Osteocyte (in vitro differentiated cells): ENCODE data around the gene VASH2. TPM values are rescaled to one million over a fixed set of nuclear protein-coding genes. Genes with fewer than 3 reads are reported as not detected.
"Not testable (repeated sequence)": the region's sequence is repeated elsewhere in the genome, so short reads cannot be mapped to it uniquely, and the experiment has no call there.

Source experiments
- DNase-seq: peaks from one replicate; pipeline ENCODE4 v3.0.0; 2021; ENCODE audit warnings: mixed read lengths; ENCODE audit not compliant: unreplicated experiment; ENCODE audit errors: extremely low spot score
- H3K27ac Mint-ChIP-seq: one replicate; pipeline ENCODE4 v1.8.0; 2021; ENCODE audit warnings: mild to moderate bottlenecking, mixed read lengths; ENCODE audit not compliant: unreplicated experiment
- H3K27me3 Mint-ChIP-seq: one replicate; pipeline ENCODE4 v1.8.0; 2021; ENCODE audit warnings: mixed read lengths; ENCODE audit not compliant: unreplicated experiment
- H3K36me3 Mint-ChIP-seq: one replicate; pipeline ENCODE4 v1.8.0; 2021; ENCODE audit warnings: mixed read lengths; ENCODE audit not compliant: unreplicated experiment
- H3K4me1 Mint-ChIP-seq: one replicate; pipeline ENCODE4 v1.8.0; 2021; ENCODE audit warnings: mixed read lengths; ENCODE audit not compliant: unreplicated experiment
- H3K4me3 Mint-ChIP-seq: one replicate; pipeline ENCODE4 v1.8.0; 2021; ENCODE audit warnings: mild to moderate bottlenecking, moderate library complexity, mixed read lengths; ENCODE audit not compliant: unreplicated experiment
- H3K9me3 Mint-ChIP-seq: one replicate; pipeline ENCODE4 v1.8.0; 2021; ENCODE audit warnings: mixed read lengths; ENCODE audit not compliant: unreplicated experiment
- CTCF ChIP-seq: fragments of 200-600 bp; sonication (generic); IDR thresholded peaks from 2 replicates; pipeline ENCODE4 v1.5.0; 2021; ENCODE audit warnings: antibody characterized with exemption, mild to moderate bottlenecking, moderate library complexity
- total RNA-seq: library from RNA; stranded (reverse); gene quantifications from 2 replicates; pipeline ENCODE4 v1.2.1, GENCODE V29; 2021

Gene VASH2
- total RNA-seq, 1 donor from 2014 or later, result 3.3 TPM

GRCh38 chr1:212962509-212962908 is 12.2 kb downstream of the VASH2 start:
- Mint-ChIP-seq H3K4me1 (no peaks in the 10 kb centered on the region), H3K36me3 (peaks cover 9% of the 10 kb centered on the region), H3K4me3 (no peak overlapping the region), H3K9me3 (no peaks in the 10 kb centered on the region), H3K27me3 (no peaks in the 10 kb centered on the region), H3K27ac (no peak overlapping the region)
- DNase-seq, result no peak
- no peak for TF ChIP-seq CTCF

- peaks cover 4% of the 10 kb centered on the region for H3K4me1 Mint-ChIP-seq
- TF ChIP-seq CTCF, result no peak
- DNase-seq, result no peak
- H3K36me3 Mint-ChIP-seq, result peaks cover 9% of the 10 kb centered on the region
- H3K9me3 Mint-ChIP-seq, result no peaks in the 10 kb centered on the region
- H3K27ac Mint-ChIP-seq, result no peak overlapping the region
- no peak overlapping the region for H3K4me3 Mint-ChIP-seq
- H3K27me3 Mint-ChIP-seq, result no peaks in the 10 kb centered on the region
These were observed 13.8 kb downstream of the VASH2 start for GRCh38 chr1:212964102-212964501.

- DNase-seq, H3K27ac Mint-ChIP-seq, H3K36me3 Mint-ChIP-seq, H3K27me3 Mint-ChIP-seq, H3K9me3 Mint-ChIP-seq, H3K4me3 Mint-ChIP-seq, H3K4me1 Mint-ChIP-seq: not testable (repeated sequence)
These were observed 14.7 kb downstream of the VASH2 start for GRCh38 chr1:212964993-212965392.

GRCh38 chr1:212966616-212967015 is 16.3 kb downstream of the VASH2 start:
- Mint-ChIP-seq H3K9me3 (no peaks in the 10 kb centered on the region), H3K4me3 (no peak overlapping the region), H3K27me3 (no peaks in the 10 kb centered on the region), H3K4me1 (peaks cover 4% of the 10 kb centered on the region), H3K27ac (no peak overlapping the region), H3K36me3 (peaks cover 5% of the 10 kb centered on the region)
- no peak for DNase-seq
- no peak for TF ChIP-seq CTCF

- Mint-ChIP-seq H3K9me3 (no peaks in the 10 kb centered on the region), H3K4me3 (no peak overlapping the region), H3K4me1 (peaks cover 4% of the 10 kb centered on the region), H3K36me3 (no peaks in the 10 kb centered on the region), H3K27me3 (no peaks in the 10 kb centered on the region), H3K27ac (no peak overlapping the region)
- TF ChIP-seq CTCF, result peak; percentile 44
- DNase-seq, result no peak
These were observed 17.5 kb downstream of the VASH2 start for GRCh38 chr1:212967801-212968200.

DNA sequence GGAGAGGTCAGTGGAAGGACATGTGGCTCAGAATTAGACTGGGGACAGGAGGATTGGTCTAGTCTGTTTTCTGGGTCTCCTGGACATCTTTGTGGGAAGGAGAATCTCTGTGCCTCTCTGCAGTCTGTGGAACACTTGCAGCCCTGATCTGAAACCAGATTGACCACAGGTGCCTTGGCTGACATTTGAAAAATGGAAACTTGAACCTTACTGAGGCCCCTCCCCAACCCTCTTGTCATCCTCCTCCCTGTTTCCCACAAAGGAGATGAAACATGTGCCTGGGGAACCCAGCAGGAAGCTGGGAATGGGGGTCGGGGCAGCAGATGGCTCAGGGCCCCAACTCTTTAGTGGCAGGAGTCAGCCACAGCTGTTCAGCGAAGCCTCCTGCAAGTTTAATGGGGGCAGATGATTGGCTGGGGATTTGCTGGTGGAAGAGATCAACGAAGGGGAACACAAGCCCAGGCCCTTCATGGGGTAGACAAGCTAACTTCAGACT is 18.1 kb downstream of the VASH2 start:
- no peak for DNase-seq
- Mint-ChIP-seq H3K9me3 (no peaks in the 10 kb centered on the region), H3K4me1 (peaks cover 4% of the 10 kb centered on the region), H3K27ac (no peak overlapping the region), H3K36me3 (no peaks in the 10 kb centered on the region), H3K27me3 (no peaks in the 10 kb centered on the region), H3K4me3 (no peak overlapping the region)
- TF ChIP-seq CTCF, result no peak
